HG03139 (cell line): ENCODE data around the gene FNIP2.
A peak's percentile ranks its signal among the peaks of the same experiment; 100 is the strongest.

Source experiments
- ATAC-seq: cut with Tn5 transposase; IDR thresholded peaks from one replicate; pipeline ENCODE4 v1.9.1; 2021; ENCODE audit not compliant: unreplicated experiment

The FNIP2 gene

DNA sequence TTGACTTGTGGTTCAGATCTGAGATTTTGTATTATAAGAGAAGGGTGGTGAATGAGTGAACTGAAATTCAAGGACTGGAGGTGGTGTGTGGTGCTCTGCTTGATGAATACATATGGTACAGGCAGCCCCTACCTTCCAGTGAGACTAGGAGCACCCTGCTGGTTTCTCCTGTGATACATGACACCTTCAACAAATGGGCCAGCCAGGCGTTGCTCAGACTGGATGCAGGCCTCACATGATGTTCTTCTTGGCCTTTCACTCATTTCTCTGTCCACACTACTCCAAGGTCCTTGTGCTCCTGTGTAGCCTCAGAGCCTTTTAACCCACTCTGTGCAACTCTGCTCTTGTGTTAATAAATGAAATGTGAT lies 67.2 kb downstream of the FNIP2 start:
- ATAC-seq: no peak

GRCh38 chr4:158836828-158837449 lies 68.1 kb downstream of the FNIP2 start:
- ATAC-seq: no peak

- ATAC-seq: no peak
Observed at GRCh38 chr4:158837527-158838141, 68.8 kb downstream of the FNIP2 start.

DNA sequence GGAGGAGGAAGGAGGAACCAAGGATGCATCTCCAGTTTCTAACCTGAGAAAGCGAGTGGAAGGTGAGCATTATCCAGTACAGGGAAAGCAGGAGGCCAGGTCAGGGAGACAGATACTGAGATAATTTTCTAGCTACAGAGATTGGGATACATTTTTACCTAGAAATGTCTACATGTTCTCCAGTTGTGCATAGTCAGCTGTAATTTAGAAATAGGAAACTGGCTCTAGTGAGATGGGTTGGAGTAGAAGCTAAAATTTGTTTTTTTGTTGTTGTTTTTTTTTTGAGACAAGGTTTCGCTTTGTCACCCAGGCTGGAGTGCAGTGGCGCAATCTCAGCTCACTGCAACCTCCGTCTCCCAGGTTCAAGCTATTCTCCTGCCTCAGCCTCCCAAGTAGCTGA lies 71.3 kb downstream of the FNIP2 start:
- no peak for ATAC-seq

DNA sequence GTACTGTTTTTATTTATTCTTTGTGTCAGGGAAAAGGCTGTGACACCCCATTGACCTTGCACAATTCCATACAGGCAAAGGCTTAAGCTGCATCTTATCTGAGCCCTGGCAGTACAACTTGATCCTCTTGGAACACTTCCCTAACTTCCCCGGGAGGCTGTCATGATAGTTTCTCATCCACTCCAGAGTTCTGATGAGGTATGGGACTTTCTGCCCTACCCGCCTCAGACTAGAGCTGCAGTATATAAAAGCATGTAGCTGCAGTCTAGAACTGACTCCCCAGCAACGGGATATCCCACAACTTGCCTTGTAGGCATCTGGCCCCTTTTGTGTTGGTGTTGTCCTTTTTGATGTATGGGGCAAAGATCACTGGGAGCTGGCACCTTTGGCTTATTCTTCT lies 72.7 kb downstream of the FNIP2 start:
- ATAC-seq: no peak

DNA sequence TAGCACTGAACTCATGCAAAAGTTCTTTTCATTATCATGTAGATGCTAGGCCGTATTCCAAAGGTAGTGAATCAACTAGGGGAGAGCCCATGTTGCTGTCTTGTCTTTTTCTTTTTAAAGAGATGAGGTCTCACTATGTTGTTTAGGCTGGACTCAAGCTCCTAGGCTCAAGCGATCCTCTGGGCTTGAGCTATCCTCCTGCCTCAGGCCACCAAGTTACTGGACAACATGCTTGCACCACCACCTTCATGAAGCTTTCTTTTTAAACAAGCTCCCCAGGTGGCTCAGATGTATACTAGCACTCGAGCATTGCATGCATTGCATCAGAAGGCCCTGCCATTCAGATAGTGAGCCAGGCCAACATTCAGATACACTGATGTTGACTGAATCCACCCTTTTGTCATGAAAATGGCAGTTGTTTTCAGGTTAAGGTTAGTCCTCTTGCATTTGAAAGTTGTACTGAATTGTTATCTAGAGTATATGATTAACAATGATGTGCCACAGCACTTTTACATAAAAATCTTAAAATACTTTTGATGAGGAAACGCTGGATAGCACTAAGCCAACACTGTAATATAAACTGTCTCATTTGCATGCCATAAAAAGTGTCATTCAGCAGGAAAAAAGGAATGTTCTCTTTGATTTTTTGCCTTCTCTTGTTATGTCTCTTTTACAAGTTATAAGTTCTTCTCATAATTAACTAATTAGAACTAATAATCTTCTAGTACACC lies 76.7 kb downstream of the FNIP2 start:
- ATAC-seq: no peak

- no peak for ATAC-seq
Observed at GRCh38 chr4:158847535-158847934, 78.7 kb downstream of the FNIP2 start.

DNA sequence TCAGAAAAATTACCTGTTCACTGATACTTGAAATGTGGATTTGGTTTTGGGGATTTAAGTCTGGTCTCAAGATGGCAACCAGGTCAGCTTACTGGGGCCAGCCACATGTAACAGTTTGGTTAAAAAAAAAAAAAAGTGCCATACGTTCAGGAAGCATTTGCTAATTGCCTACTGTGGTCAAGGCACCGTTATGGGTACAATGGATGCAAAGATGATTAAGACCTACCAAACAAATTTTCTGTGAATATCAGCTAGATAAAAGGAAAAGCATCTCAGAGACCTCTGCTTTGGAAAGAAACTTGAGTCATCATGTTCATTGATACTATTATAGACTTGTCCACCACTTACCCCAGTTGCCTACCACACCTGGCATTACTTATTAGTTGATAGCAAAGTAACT lies 80.9 kb downstream of the FNIP2 start:
- no peak for ATAC-seq

DNA sequence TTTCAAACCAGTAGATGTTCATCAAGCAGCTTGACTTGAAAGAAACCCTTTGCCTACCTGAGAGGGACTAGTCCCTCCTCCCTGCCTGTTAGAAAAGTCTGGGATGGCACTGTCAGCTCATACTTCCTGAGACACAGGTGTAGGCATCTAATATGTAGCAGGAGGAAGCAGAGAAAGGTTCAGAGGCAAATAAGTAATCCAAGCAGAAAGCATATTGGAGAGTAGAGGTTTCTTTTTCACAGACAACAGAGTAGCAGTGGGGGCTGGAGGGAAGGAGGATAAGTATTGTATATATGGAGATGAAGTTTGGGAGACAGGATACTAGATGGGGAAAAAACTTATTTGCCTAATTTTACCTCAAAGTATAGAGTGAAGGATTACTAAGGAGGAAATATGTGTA lies 81.5 kb downstream of the FNIP2 start:
- peak; percentile 46 for ATAC-seq

DNA sequence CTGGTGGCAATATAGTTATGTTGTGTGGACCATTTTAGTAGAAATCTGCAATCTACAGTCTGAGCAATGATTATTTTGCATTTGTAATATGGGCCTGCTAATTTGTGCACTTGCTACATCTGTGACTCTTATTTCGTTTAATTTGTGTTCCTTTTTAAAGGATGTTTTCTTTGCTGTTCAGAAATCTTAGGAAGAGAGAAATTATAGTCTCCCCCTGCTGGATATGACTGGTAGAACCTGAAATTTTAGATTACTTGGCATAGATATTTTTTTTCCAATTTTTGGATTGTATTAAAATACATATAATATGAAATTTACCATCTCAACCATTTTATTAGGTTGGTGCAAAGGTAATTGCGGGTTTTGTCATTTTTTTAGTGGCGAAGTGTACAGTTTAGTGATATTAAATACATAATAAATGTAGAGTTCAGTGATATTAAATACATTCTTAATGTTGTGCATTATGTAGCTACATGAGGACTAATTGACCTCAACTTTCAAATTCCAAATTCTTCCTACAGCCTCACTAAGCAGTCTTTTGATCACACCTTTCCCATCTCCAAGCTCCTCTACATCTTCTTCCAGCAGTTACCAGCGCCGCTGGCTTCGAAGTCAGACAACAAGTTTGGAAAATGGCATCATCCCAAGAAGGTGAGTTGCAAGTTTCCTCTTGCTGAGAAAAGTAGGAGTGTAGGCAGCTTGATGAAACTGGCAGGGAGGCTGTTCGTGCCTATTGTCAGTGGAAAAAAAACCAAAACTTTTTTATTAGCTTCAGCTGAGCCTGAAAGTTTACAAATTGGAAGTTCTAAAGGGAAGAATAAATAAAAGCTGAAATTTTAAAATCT lies 82.2 kb downstream of the FNIP2 start:
- ATAC-seq: peak; percentile 31

DNA sequence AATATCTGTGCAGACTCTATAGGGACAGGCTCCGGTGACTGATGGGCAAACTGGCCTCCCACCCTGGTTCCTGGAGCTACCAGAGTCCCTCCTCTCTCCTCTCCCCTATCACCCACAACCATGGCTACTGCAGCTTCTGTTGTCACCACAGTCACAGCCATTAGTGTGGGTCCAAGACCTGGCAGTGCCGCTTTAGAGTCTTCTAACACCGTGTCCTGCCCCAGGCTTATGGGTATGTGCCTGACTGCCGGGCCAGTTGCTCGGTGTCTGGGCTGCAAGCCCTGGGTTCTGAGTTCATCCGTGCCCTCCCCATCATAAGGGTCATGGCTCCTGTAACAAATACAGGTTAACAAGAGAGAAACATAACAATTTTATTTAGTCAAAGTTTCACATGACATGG lies 85.4 kb downstream of the FNIP2 start:
- no peak for ATAC-seq

DNA sequence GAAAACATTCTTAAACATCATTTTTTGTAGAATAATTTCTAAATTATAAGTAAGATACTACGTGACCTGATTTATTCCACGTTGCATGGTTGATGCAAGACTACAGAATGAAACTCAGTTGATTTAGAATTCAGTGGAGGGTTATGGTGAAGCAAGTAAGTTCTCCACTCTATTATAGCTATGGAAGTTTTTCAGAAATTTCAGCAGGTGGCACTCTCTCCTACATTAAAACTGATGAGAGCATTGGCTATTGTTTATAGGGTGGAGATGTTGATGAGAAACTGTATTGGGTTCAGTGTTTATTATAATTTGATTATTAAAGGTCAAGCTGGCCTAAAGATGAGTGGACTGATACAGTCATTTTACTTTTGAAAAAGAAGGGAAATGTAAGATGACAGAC lies 88.0 kb downstream of the FNIP2 start:
- no peak for ATAC-seq

GRCh38 chr4:158857951-158858350 lies 89.1 kb downstream of the FNIP2 start:
- ATAC-seq: no peak

- ATAC-seq: no peak
Observed at GRCh38 chr4:158858410-158859199, 89.8 kb downstream of the FNIP2 start.

- ATAC-seq: no peak
Observed at GRCh38 chr4:158859661-158860060, 90.8 kb downstream of the FNIP2 start.

GRCh38 chr4:158860856-158861255 lies 92.0 kb downstream of the FNIP2 start:
- peak; percentile 69 for ATAC-seq

GRCh38 chr4:158861281-158861680 lies 92.5 kb downstream of the FNIP2 start:
- peak; percentile 44 for ATAC-seq

- no peak for ATAC-seq
Observed at GRCh38 chr4:158861766-158862165, 92.9 kb downstream of the FNIP2 start.

DNA sequence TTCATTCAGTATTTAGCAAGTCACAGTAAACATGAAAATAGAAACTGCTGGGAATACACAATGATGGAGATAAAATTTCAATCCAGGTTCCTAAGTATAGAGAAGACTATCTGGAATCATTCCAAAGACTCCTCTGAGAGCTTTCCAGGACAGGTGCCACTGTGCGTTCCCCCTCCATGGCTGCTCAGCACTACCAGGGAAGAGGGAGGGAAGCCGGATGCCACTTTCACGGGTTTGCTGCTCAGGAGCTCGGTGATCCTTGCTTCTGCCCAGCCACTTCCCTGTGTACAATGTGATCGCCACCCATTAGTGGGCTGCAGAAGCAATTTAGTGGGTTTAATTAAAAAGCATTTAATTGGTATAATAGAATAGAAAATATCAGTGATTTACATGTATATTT lies 94.5 kb downstream of the FNIP2 start:
- ATAC-seq: no peak

DNA sequence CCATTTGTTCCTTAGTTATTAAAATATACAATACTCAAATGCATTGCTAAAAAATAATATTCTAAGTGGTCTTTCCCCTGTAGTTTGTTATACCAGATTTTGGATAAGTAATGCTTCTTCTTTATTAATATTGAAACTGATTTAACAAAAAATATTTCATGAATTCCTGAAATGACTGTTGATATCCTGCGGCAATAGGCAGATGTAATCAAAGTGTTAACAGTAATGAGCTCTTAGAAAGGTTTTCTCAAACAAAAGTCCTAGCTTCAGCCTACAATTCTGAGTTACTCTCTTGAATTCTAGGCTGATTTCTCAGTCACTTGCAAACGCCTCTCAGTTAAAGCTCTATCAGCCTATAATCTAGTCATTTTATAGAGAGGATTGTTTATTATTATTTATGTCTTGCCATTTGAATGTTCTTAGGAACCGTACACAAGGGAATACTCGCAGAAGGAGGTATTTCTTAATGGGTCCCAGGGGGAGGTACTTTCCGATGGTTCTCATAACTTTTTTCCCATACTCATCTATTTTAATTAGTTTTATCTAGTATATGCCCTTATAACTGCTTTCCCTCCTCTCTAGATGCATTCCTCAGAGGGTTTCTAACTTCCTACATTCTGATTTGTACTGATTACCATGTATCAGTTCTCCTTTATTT lies 96.8 kb downstream of the FNIP2 start:
- no peak for ATAC-seq
